Measurements from ENCODE around the gene TIMM22. TPM values are rescaled to one million over a fixed set of nuclear protein-coding genes. Genes with fewer than 3 reads are reported as not detected.

The TIMM22 gene
- total and polyA plus RNA-seq, 2 donors (not counting 1 experiment from before 2014, with no cell fraction given), result 4.1 to 9.5 TPM

DNA sequence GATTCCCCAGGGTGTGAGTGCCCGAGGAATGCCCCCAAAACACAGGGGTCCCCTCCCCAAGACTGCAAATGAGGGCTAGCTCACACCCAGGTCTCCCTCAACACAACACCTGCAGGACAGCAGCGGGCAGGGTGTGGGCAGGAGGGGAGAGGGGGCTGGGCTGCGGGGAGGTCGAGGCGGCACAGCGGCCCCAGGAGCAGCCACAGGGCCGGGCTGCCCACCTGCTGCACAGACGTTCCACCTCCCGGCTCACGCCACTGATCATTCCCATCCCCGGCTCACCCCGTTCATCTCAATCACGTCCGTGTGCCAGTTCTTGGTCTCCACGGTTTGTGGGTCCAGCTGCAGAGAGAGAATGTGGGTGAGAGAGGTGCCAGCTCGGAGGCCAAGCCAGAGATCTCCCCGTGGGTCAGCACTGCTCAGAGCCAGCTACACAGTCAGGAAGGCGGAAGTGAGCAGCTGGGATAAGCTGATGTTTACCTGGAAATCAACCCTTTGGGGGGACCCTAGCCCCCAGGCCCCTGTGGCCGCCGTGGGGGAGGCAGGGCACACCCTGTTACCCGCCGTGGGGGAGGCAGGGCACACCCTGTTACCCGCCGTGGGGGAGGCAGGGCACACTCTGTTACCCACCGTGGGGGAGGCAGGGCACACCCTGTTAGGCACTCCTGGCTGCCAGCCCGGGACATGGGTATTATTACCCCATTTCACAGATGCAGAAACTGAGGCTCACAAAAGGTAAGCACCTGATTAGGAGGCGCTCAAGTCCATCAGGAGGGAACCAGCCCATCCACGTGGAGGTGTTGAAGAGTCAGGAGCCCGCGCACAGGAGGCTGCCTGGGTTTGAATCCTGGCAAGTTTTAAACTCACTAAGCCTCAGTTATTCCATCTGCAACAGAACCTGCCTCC lies 16.1 kb downstream of the TIMM22 start:
- intact Hi-C loops (cut with micrococcal nuclease), result no loop called here
- Histone ChIP-seq H3K4me1 (ENCODE audit: control insufficient read depth in 2 of 2, insufficient read depth in 2 of 2, low read length in 2 of 2) (no peaks in the 10 kb centered on the region), H3K36me3 (replicated peaks in 1 of 2; ENCODE audit: control extremely low read depth in 1 of 2, control insufficient read depth in 1 of 2, extremely low read depth in 1 of 2, insufficient read depth in 2 of 2, low read length in 1 of 2) (peaks cover 0 to 34% of the 10 kb centered on the region in 2 experiments), H3K27ac (ENCODE audit: low read length in 2 of 2) (no peak overlapping the region), H3K79me2 (ENCODE audit: control insufficient read depth, insufficient read depth, low read length) (no peaks in the 10 kb centered on the region), H4K20me1 (ENCODE audit: control insufficient read depth, insufficient read depth, low read length, poor library complexity, severe bottlenecking) (no peaks in the 10 kb centered on the region), H3K9me3 (ENCODE audit: control extremely low read depth in 1 of 3, control insufficient read depth in 2 of 3, insufficient read depth in 1 of 3, low read length in 2 of 3) (no peaks in the 10 kb centered on the region), H3K4me2 (replicated peaks; ENCODE audit: low read depth, low read length, poor library complexity, severe bottlenecking) (no peak overlapping the region), H3K4me3 (ENCODE audit: control extremely low read depth in 1 of 5, extremely low read depth in 1 of 5, insufficient read depth in 1 of 5, low read depth in 2 of 5, low read length in 4 of 5) (no peak overlapping the region), H3K27me3 (replicated peaks in 1 of 4; ENCODE audit: control extremely low read depth in 1 of 4, control insufficient read depth in 3 of 4, insufficient read depth in 4 of 4, low read length in 3 of 4) (no peaks in the 10 kb centered on the region), H2AFZ (ENCODE audit: insufficient read depth, low read depth, low read length, poor library complexity, severe bottlenecking) (no peak overlapping the region), H3K9ac (ENCODE audit: low read length) (no peak overlapping the region)
- no peaks in the 10 kb centered on the region for H3K27me3 Mint-ChIP-seq
- no peaks in the 10 kb centered on the region for H3K4me1 Mint-ChIP-seq
- POLR2A ChIA-PET, result no interaction called here
- ATAC-seq (ENCODE audit: low read depth) (no peak), DNase-seq (no peak)
- H3K9me3 Mint-ChIP-seq (ENCODE audit: insufficient read depth), result no peaks in the 10 kb centered on the region
- H3K4me3 Mint-ChIP-seq, result no peak overlapping the region
- no peak for TF ChIP-seq EZH2 (IDR thresholded peaks at IDR 0.05; ENCODE audit: borderline replicate concordance, insufficient read depth, low read depth, low read length, poor library complexity, severe bottlenecking)
- TF ChIP-seq, protein P1, sequence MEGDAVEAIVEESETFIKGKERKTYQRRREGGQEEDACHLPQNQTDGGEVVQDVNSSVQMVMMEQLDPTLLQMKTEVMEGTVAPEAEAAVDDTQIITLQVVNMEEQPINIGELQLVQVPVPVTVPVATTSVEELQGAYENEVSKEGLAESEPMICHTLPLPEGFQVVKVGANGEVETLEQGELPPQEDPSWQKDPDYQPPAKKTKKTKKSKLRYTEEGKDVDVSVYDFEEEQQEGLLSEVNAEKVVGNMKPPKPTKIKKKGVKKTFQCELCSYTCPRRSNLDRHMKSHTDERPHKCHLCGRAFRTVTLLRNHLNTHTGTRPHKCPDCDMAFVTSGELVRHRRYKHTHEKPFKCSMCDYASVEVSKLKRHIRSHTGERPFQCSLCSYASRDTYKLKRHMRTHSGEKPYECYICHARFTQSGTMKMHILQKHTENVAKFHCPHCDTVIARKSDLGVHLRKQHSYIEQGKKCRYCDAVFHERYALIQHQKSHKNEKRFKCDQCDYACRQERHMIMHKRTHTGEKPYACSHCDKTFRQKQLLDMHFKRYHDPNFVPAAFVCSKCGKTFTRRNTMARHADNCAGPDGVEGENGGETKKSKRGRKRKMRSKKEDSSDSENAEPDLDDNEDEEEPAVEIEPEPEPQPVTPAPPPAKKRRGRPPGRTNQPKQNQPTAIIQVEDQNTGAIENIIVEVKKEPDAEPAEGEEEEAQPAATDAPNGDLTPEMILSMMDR (IDR thresholded peaks at IDR 0.05), result no peak
- 87% methylated on average over 22 of the region's 30 CpGs for WGBS (ENCODE audit: insufficient coverage)
- no peak overlapping the region for H3K27ac Mint-ChIP-seq
- CTCF ChIA-PET, result no interaction called here

GRCh38 chr17:1013729-1014090 lies 16.8 kb downstream of the TIMM22 start:
- no peak overlapping the region for H3K27ac Mint-ChIP-seq
- H3K27me3 Mint-ChIP-seq, result no peaks in the 10 kb centered on the region

More at GRCh38 chr17:1013729-1014090, 16.8 kb downstream of the TIMM22 start:
- Histone ChIP-seq H2AFZ (ENCODE audit: insufficient read depth, low read depth, low read length, poor library complexity, severe bottlenecking) (no peak overlapping the region), H3K27me3 (replicated peaks in 1 of 4; ENCODE audit: control extremely low read depth in 1 of 4, control insufficient read depth in 3 of 4, insufficient read depth in 4 of 4, low read length in 3 of 4) (no peaks in the 10 kb centered on the region), H3K27ac (ENCODE audit: low read length in 2 of 2) (no peak overlapping the region), H4K20me1 (ENCODE audit: control insufficient read depth, insufficient read depth, low read length, poor library complexity, severe bottlenecking) (peaks cover 5% of the 10 kb centered on the region), H3K4me2 (replicated peaks; ENCODE audit: low read depth, low read length, poor library complexity, severe bottlenecking) (no peak overlapping the region), H3K4me1 (ENCODE audit: control insufficient read depth in 2 of 2, insufficient read depth in 2 of 2, low read length in 2 of 2) (no peaks in the 10 kb centered on the region), H3K4me3 (ENCODE audit: control extremely low read depth in 1 of 5, extremely low read depth in 1 of 5, insufficient read depth in 1 of 5, low read depth in 2 of 5, low read length in 4 of 5) (no peak overlapping the region), H3K9ac (ENCODE audit: low read length) (no peak overlapping the region), H3K36me3 (replicated peaks in 1 of 2; ENCODE audit: control extremely low read depth in 1 of 2, control insufficient read depth in 1 of 2, extremely low read depth in 1 of 2, insufficient read depth in 2 of 2, low read length in 1 of 2) (peaks cover 0 to 29% of the 10 kb centered on the region in 2 experiments), H3K9me3 (ENCODE audit: control extremely low read depth in 1 of 3, control insufficient read depth in 2 of 3, insufficient read depth in 1 of 3, low read length in 2 of 3) (no peaks in the 10 kb centered on the region), H3K79me2 (ENCODE audit: control insufficient read depth, insufficient read depth, low read length) (no peaks in the 10 kb centered on the region)
- no peak for TF ChIP-seq EZH2 (IDR thresholded peaks at IDR 0.05; ENCODE audit: borderline replicate concordance, insufficient read depth, low read depth, low read length, poor library complexity, severe bottlenecking)
- TF ChIP-seq, protein P1 (IDR thresholded peaks at IDR 0.05), result no peak
- no peaks in the 10 kb centered on the region for H3K4me1 Mint-ChIP-seq
- H3K4me3 Mint-ChIP-seq, result no peak overlapping the region
- ATAC-seq (ENCODE audit: low read depth), result no peak
- CTCF ChIA-PET, result no interaction called here
- intact Hi-C loops (cut with micrococcal nuclease), result no loop called here
- 74% methylated on average over 9 of the region's 9 CpGs for WGBS (ENCODE audit: insufficient coverage)
- POLR2A ChIA-PET, result no interaction called here
- no peak for DNase-seq
- H3K9me3 Mint-ChIP-seq (ENCODE audit: insufficient read depth), result no peaks in the 10 kb centered on the region
